ENCODE results near the gene TLX3.
A peak's percentile ranks its signal among the peaks of the same experiment; 100 is the strongest.
"Not testable (repeated sequence)": the region's sequence is repeated elsewhere in the genome, so short reads cannot be mapped to it uniquely, and the experiment has no call there.

The TLX3 gene

DNA sequence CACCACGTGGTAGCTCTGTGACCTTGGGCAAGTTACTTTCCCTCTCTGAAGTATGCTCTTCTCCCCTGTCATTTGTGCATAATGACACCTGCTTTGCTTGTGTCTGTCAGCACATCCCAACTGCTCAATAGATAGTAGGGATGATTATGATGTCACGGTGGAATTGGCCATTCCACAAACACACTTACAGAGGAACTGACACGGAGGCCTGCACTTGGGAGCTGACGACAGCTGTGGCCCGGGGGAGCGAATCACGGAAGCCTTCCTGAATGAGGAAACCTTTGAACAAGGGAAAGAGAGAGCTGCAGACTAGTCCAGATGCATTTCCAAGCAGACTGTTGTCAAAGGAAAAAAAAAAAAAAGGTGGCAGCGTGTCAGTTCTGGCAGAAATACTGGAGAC, 21.0 kb downstream of the TLX3 start:
- no peak for DNase-seq

DNA sequence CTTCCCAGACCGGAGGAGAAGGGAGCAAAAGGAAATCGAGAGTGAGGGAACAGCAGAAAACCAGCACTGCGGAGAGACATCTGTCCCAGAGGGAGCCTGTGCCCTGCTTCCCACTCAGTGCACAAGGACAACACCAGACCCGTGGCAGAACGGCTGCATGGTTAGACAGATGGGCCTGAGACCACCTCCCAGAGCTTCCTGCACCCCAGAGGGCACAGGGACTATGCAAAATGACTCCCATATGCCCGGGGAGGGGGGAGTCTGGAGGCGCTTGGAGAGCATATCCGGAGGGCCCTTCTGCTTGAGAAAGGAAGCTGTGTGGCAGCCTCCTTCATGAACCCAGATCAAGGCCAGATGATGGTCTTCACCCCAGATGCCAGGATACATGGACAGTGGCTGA, 26.6 kb downstream of the TLX3 start:
- DNase-seq, result no peak

DNA sequence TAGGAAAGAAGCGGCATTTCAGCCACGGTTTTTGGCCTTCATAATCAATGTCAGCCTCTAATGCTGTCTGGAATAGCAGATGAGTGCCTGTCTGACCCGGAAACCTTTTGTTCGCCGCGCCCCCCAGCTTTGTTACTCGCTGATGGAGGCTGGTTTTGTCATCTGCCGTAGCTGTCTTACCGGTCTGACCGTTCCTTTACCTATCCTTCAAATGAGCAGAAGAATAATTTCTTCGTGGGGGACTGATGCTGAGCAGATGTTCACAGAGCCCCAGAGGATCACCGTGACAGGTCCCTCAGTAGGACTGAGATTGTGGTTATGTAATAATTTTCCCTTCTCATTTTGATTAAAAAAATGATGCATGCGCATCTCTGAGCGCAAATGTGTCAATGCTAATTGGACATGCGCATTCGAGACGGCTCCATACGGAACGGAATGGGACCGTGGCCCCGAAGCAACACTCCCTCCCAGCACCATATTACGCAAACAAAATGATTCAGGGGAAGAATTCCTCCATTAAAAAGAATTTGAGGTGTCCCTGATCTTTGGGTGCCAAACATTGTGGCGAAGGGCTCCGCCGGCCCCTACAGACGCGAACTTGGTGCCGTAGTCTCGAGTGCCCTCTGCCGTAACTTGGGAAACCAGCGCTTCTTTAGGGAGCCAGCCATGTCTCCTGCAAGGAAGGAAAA, 27.6 kb downstream of the TLX3 start:
- no peak for DNase-seq

DNA sequence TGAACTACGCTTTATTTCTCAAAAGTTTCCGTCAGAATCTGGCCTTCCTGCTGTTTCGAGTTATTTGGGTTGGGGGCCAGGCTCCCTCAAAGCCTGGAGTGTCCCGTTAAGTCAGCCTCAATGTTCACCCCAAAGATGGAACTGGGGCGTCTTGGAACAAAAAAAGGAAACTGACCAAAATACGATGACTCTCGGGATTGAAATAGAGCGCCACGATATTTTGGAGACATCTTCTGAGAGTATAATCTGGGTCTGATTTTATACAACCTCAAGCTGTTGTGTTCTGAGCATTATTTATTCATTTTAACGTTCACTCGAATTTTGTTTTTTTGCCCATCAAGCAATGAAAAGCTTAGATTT, 28.1 kb downstream of the TLX3 start:
- no peak for DNase-seq

DNA sequence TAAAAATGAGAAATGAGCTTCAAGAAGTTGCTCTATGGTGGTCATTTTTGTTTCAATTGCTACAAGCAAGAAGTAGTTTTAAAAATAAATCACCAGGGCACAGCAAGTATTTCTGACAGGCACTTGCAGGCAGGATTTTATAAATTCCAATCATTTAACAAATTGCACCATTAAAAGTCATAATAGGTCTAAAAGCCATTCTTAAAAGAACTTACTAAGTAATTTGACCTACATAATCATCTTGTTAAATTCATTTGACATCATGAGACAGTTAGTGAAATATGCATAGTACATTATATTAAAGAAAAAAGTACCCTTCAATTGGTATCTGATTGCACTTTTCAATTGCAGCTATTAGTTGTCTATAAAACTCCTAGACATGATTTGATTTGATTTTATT, 31.0 kb downstream of the TLX3 start:
- DNase-seq, result no peak

DNA sequence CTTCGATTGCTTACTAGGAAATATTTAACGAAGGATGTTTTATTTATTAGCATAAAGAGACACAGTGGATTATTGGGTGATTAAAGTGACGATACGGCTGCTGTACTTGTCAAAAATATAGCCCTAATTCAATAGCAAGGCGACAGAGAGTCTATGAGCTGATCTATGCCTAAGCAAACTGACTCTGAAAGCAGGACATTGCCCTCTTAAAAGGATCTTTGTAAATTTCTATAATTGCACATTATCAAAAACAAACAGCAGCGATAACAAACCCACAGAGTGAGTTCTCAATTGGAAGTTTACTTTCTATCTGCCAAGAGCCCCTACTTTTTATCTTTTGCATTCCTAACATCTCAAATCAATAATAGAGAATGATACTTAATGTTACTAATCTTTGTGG, 31.4 kb downstream of the TLX3 start:
- DNase-seq, result no peak

DNA sequence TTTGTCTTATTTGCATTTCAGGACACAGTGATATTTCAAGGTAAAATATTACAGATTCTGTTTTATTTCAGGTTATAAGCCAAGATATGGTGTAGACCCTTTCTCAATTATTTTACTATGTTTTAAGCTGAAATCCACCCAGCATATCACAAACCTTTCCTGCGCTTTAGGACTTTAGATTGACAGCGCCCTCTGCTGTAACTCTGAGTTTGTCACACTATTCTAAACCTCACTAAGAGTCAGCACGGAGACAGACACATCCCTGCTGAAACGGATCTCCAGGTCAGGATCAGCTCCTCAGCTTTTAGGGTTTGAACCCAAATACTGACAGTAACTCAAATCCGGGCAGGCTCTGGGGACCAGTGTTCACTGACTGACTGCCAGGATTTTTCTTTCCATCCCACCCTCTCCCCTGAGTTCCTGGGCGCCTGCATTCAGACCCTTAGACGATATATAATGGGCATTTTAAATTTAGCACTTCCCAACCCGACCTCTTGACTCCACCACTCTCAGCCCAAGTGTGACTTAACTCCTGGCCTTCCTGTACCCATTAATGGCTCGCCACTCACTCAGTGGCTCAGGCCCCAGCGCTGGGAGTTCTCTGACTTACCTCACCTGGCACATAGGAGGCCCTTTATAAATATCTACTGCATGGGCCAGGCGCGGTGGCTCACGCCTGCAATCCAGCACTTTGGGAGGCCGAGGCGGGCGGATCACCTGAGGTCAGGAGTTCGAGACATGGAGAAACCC, 33.5 kb downstream of the TLX3 start:
- DNase-seq, result peak; percentile 21 to 65

DNA sequence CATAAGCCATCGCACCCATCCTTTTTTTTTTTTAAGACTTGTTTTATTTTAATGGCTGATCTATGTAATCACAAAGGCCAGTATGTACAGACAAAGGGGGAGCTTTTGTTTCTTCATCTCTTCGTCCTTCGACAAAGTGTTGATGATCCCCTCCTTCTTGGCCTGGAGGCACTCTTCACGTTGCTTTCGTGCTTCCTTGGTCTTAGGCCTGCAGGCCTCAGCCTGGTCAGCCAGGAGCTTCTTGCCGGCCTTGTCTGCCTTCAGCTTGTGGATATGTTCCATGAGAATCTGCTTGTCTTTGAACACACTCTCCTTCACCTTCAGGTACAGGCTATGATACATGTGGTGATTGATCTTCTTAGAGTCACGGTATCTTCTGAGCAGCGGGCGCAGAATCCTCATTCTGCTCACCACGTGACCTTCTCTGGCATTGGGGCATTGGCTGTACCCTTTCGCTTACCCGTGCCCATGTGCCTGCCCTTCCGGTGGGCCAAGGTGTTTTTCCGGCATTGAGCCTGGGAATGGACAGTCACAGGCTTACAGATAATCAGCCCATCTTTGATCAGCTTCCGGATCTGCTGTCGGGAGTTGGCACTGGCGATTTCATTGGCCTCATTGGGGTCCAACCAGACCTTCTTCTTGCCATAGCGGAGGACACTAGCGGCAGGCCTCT, 36.0 kb downstream of the TLX3 start:
- DNase-seq, result no peak

DNA sequence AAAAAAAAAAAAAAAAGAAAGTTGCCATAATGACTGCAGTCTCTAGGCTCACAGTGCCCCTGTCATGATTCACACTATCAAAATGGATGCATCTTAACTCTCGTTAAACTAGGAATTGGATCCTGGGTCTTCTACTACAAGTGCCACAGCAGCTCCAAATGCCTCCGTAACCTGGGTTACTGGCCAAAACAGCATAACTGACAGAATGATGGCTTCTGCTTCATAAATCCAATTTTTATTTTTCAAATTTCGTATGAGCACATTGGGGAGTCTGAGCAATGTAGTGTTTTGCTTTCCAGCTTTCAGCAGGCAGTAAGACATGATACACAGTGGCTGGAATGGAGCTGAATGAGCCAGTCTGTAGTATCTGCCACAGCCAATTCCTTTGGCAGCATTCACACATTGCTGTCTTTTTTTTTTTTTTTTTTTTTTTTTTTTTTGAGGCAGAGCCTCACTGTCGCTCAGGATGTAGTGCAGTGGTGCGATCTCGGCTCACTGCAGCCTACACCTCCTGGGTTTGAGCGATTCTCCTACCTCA, 42.6 kb downstream of the TLX3 start:
- no peak for DNase-seq

DNA sequence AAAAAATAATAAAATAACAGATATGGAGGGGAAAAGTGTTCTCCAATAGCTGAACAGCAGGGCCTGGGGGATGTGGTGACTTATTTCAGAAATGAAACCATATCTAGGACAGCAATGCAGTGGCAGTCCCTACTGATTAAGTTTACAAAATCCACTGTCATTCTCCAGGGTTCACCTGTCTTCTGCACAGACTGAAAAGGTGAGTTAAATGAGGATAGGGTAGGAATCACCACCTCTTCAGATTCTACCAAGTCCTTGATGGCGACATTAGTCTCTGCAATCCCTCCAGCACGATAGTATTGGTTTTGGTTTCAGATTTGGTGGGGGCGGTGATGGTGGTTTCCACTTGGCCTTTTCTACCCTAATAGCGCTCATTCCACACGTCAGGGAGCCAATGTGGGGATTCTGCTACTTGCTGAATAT, 46.3 kb downstream of the TLX3 start:
- DNase-seq, result no peak

DNA sequence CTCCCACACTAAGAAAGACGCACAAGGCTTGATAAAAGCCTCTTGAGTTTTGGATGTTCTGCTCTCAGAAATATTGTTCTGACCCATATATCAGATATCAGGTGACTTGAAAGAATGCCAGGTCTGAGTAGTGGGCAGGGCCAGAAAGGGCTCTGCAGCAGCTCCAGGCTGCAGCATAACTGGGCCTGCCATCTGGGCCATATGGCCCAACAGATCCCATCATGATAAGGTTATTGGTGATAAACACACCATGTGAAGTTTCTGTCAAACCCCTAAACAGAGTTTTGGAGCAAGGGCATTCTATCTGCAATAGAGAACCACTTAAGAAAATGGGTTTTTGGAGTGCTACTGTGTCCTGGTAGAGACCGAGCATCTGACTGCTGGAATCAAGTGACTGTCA, 48.8 kb downstream of the TLX3 start:
- no peak for DNase-seq

DNA sequence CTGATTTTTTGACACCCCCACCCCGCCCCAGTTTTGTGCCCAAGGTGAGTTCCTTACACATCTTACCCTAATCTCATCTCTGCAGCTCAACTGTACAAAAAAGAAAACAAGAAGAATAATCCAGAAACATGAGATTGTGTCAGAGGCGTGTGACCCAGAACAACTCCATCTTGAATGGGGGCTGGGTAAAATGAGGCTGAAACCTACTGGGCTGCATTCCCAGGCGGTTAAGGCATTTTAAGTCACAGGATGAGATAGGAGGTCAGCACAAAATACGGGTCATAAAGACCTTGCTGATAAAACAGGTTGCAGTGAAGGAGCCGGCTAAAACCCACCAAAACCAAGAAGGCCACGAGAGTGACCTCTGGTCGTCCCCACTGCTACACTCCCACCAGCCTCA, 52.1 kb downstream of the TLX3 start:
- not testable (repeated sequence) for DNase-seq

All from SHP77 (cell line).